Measurements from ENCODE around the gene ANAPC7.
"Not testable (repeated sequence)": the region's sequence is repeated elsewhere in the genome, so short reads cannot be mapped to it uniquely, and the experiment has no call there.

ANAPC7 gene, protein sequence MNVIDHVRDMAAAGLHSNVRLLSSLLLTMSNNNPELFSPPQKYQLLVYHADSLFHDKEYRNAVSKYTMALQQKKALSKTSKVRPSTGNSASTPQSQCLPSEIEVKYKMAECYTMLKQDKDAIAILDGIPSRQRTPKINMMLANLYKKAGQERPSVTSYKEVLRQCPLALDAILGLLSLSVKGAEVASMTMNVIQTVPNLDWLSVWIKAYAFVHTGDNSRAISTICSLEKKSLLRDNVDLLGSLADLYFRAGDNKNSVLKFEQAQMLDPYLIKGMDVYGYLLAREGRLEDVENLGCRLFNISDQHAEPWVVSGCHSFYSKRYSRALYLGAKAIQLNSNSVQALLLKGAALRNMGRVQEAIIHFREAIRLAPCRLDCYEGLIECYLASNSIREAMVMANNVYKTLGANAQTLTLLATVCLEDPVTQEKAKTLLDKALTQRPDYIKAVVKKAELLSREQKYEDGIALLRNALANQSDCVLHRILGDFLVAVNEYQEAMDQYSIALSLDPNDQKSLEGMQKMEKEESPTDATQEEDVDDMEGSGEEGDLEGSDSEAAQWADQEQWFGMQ

DNA sequence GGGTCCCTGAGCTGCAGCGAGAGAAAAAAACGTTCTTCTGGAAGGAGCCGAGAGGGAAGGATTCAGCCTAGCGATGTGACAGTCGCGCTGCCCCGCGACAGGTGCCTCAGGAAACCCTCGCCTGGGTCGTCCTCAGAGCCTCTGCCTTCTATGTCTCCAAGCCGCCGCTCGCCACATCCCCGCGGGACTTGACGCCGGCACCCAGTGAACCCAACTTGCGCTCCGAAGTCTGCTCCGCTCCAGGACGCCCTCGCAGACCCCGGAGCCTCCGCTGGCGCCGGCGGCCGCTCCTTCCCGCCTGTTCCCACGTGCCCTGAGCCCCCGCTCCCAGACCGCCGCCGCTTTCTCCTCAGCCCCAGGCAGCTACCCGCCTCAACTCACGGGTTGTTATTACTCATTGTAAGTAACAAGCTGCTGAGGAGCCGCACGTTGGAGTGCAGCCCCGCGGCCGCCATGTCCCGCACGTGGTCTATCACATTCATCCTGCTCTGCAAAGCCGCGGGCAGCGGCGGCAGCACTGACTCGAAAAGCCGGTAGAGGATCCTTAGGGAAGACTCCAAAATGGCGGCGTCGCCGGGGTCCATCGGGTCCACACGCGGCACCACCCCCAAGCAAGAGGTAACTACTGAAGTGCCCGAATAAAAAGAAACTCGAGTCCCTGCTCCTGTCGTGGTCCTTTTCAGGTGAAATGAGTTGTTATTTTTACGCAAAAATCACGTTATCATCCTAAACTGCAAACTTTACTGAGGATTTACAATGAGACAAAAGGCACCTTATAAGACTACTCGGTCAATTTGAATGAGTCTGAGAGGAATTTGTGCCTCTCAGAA is at the start of gene ANAPC7:
TSS of gene ANAPC7 (minus strand) at position 563 of the 830 bp plus-strand sequence. CDS start at position 482, 81 bp downstream.
- DNase-seq = peak; percentile 94

DNA sequence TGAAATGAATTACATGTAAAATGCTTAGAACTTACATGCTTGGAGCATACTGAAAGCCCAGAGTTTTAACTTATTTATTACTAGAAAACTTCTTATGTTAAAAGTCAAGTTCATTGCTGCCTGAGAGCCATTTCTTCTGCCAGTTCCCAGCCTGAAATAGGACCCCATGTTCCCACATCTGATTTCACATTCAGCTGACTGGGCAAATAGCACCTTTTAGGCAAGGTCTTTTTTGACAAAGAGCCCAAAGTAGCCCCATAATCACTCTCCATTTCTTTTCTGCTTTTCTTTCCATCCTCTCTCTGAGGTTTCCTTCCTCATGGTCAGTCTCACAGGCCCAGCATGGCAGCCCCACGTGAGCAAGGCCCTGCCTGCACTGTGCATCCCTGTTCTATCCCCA is 47.8 kb upstream of the ANAPC7 start:
- DNase-seq = no peak

DNA sequence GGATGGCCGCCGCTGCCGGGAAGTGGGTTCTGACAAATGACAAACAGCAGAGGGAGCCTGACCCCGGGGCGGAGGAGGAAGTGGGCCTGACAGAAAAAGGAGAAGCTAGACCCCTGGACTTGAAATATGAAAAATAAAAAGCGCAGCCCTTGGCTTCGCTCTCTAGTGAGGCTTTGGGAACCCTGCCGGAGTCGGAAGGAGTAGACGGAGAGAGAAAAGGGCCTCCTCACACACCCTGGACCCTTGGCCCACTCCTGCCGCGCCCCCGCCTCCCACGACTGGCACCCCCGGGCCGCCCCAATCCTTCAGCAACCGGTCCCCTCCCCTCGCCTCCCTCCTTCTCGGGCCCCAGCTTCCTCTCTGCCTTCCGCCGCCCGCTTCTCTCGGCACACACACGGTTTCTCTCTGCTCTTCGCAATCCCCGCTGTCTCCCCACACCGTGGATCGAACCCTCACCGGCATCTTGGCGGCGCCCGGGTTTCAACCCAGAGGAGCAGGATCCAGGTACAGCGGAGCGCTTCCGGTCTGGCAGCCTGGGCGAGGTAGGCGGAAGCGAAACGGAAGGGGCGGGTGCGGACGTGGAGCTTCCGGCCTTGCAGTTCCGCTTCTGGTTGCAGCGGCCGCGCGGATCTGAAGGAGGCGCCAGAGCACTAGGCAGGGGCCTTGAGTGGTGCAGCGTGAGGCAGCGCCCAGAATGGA is 46.4 kb upstream of the ANAPC7 start, which contains the start of gene ARPC3:
TSS of gene ARPC3 (minus strand) at position 539 of the 699 bp plus-strand sequence. CDS start at position 462, 77 bp downstream.
- DNase-seq = peak; percentile 98

DNA sequence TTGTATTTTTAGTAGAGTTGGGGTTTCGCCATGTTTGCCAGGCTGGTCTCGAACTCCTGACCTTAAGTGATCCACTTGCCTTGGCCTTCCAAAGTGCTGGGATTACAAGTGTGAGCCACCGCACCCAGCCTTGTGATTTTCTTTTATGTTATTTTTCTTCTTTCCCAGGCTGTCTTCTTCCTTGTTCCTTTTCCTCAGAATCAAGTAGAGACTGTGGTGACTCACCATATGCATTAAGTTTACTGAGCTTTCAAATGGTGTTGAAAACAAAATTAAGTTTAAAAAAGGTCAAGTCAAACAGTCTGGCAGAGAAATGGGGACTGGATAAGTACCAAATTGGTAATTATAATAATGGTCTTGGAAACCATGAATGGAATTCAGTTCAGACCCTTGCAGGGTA is 40.9 kb upstream of the ANAPC7 start:
- peak; percentile 38 for DNase-seq

DNA sequence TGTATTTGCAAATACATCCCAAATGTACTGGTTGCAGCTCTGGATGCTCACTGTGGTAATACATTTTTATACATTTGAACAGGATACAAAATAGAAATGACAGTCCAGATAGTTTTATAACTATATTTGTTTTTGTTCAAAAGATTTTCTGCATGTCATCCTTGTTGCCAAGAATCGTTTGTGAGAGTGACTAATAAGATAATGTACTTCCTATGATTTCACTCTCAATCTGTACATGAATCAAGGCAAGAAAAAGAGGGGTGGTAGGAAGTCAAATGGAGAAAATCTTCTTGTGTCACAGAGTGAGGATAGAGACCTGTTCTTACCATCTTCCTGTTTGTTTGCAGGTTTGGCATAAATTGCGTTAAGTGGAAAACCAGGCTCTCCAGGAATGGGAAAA is 32.7 kb upstream of the ANAPC7 start:
- no peak for DNase-seq

DNA sequence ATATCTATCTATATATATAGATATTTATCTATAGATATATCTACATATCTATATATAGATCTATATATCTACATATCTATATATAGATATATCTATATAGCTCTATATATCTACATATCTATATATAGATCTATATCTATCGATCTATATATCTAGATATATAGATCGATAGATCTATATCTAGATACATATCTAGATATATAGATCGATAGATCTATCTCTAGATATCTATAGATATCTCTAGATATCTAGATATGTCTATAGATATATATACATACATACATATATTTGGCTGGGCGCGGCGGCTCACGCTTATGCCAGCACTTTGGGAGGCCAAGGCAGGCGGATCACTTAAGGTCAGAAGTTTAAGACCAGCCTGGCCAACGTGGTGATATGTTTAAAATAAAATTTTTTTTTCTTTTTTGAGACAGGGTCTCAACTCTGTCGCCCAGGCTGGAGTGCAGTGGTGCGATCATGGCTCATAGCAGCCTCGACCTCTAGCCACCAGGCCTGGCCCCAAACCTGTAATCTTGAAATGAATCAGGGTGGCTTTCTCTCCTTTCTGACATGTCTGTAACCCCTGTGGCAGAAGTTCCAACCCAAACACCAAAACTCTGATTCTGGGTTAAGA is 28.6 kb upstream of the ANAPC7 start:
- no peak for DNase-seq

DNA sequence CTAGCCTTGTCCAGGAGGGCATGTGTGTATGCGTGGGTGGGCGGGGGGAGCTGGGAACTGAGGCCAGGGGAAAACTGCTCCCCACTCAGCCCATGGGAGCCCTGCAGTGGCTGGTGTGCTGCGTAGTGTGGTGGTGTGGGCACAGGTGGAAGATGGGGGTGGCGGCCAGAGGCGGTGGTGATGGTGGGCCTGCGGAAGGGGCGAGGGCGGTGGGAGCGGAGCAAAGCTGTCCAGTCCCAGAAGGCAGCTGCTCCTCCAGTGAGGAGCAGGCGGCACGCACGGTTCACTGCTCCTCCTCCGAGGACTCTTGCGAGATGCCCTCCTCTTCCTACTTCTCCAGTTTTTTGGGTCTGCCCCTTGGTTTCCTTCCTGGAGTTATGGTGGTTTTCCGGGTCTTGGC is 26.2 kb upstream of the ANAPC7 start:
- DNase-seq = not testable (repeated sequence)

DNA sequence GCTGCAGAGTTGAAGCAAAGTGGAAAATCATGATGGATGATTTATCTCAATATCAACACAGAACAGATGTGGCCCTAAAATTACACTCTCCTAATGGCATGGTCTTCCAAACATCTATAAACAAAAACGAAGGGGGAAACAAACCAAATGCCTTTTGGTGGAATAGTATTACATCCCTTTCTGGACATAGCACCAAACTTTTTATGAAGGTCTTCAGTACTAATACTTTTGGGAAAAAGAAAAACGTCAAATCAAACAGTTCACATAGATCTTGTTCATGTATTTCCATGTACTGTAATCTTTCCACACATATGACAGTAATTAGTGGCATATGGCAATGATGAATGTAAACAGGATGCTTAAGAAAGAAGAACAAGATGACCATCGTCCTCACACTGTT is 22.9 kb upstream of the ANAPC7 start:
- DNase-seq = no peak

DNA sequence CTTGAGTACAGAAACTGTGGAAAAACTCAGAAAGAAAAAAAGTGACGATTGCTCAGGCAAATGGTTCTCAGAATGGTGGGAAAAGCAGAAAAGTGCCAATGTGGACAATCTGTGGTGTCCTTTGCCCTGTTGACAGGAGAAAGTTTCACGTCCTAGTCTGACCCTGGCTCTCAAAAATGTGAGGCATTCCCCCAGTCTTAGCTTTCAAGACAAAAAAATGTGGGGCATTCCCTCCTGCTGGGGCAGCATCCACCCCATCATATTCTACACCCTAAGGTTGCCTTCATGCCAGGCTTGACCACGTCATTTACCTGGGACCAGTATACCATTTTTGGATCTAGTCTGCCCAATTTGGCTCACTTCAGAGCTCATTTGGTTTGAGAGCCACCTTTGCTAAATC is 20.7 kb upstream of the ANAPC7 start:
- no peak for DNase-seq

DNA sequence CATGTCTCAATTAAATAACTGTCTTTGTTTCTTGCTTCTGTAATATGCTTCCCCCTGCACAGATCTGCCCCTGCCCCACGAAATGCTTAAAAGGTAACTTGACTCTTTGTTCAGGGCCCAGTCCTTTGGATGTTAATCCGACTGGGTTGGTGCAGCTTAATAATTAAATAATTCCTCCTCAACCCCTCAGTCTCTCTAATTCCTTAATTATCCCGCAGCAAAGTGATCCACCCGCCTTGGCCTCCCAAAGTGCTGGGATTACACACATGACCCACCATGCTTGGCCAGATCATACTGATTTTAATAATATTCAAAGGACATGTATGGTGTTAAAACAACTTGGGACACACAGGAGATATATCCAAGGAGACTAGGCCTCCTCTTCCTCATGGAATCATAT is 18.2 kb upstream of the ANAPC7 start:
- DNase-seq = no peak

DNA sequence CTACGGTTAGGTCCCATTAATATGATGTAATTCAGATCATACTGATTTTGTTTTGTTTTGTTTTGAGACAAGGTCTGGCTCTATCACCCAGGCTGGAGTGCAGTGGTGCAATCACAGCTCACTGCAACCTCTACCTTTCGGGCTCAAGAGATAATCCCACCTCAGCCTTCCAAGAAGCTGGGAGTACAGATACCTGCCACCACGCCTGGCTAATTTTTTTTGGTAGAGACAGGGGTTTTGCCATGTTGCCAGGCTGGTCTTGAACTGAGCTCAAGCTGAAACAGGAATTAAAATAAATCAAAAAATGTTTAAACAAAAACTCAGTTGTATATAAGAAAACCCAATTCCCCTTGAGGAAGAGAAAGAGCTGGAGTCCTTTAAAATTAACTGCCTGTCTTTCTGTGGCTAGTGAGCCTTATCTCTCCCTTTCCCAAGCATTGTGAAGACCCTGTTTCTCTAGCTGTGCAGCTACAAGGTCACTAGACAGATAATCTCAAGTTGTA is 17.7 kb upstream of the ANAPC7 start:
- no peak for DNase-seq

DNA sequence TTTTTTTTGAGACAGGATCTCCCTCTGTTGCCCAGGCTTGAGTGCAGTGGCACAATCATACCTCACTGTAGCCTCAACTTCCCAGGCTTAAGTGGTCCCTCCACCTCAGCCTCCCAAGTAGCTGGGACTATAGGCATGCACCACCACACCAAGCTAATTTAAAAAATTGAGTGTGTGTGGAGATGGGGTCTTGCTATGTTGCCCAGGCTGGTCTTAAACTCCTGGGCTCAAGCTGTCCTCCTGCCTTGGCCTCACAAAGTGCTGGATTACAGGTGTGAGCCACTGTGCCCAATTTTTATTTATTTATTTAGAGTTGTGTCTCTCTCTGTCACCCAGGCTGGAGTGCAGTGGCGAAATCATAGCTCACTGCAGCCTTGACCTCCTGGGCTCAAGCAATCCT is 17.1 kb upstream of the ANAPC7 start:
- DNase-seq = not testable (repeated sequence)

DNA sequence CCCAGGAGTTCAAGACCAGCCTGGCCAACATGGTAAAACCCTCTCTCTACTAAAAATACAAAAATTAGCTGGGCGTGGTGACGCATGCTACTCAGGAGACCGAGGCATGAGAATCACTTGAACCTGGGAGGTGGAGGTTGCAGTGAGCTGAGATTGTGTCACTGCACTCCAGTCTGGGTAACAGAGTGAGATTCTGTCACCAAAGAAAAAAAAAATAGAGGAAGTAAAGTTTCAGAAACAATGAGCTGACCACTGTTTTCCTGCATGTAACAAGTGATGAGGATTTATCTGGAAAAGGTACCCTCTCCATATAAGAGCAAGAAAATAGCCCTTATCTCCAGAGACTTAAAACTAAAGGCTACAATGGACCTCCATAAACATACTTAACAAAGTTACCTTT is 13.6 kb upstream of the ANAPC7 start:
- DNase-seq = peak; percentile 42

DNA sequence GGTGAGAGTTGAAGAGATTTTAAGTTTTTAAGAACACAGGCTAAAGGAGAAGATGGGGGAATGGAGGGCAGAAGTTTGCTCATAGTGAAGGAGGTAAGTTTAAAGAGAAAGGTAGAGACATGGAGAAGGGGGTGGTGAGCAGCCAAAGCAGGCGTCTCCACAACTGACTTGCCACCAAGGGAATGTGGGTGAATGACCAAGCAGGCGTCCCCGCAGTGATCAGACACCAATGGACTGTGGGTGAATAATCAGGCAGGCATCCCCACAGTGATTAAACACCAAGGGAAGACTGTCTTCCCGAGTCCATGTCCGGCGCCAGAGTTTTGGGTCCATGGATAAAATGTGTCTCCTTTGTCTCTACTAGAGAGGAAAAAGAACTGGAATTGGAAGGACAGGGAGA is 6.6 kb upstream of the ANAPC7 start:
- not testable (repeated sequence) for DNase-seq

DNA sequence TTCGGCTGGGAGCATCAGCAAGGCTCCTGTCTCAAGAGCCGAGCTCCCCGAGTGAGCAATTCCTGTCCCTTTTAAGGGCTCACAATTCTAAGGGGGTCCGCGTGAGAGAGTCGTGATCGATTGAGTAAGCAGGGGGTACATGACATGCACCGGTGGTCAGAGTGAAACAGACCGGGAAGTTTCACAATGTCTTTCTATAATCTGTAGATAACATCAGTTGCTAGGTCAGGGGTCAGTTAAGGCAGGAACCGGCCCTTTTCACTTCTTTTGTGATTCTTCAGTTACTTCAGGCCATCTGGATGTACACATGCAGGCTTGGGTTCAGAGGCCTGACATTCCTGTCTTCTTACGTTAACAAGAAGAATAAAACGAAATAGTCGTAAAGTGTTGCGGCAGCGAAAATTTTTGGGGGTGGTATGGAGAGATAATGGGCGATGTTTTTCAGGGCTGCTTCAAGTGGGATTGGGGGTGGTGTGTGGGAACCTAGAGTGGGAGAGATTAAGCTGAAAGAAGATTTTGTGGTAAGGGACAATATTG is 1.7 kb upstream of the ANAPC7 start:
- not testable (repeated sequence) for DNase-seq

DNA sequence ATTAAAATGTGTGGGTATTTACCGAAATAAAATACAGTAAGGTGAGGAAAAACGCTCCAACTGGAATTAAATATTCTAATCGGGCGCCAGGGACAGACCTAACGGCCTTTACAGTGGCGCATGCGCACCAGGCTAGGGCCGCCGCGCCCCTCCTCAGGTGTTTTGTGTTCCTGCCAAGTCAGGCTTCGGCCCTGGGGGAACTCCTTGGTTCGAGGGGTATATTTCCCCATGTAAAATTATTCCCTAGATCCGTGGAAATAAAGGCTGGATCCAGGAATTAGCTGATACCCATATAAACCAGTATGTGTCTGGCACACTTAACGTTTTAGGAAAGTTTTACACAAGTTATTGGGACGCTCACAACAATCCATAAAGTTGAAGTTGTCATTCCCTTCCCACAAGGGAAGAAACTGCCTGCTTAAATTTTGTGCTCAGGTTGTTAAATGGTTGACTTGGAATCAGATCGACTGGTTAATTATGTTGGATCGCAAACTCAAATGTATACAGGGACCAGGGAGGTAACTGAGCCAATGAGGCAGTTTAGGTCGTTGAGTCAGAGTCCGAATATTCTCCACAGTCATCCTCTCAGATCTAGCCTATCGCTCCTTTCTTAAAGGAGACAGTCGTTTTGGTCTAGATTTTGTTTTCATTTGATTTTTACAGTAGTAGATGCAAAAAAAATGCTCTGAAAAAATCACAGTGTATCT is 621 bp upstream of the ANAPC7 start:
- DNase-seq = peak; percentile 74

DNA sequence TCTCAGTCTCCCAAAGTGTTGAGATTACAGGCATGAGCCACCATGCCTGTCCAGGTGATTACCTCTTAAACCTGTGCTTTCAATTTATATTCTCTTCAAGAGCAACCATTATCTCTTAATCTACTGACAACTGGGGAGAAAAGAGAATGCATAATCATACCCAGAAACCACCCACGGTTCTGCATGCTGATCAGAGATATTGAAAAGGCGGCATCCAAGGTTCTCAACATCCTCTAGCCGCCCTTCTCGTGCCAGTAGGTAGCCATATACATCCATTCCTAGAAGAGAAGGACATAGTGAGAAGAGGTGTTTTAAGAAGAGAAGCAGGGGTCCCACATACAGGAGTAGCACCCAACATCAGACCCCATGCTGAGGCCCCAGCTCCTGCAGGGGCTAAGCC is 20.8 kb downstream of the ANAPC7 start:
- no peak for DNase-seq

DNA sequence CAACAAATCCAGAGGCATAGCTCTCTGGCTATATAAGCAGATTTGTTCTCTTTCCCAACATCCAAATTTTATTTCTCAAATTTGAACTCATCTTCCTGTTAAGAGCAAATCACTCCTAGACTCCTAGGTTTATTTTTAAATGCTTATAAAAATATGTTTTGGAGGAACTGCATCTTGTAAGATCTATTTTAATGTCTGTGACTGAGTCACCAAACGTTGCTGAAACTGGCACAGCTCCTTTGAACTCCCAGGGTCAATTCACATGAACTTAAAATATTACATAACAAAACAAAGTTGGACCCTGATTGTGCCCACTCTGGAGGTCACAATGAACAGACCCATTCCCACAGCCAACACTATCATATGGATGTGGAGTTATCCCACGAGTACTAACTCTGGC is 23.9 kb downstream of the ANAPC7 start:
- peak; percentile 50 for DNase-seq

DNA sequence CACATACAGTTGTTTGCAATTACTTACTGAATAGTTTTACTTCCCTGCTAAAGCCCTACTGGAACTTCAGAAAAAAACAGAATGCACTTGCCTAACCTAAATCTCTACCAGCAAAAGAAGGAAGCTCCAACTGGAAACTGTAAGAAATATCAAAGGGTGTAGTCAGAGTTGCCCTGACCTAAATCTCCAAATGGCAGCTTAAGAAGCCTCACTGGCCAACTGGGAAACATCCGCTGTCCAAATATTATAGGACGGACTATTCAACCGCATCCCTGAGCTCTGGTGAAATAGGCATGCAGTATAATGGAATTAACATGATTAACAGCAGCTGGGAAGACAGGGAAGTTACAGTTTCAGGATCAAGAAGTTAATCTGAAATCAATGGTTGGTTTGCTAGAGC is 24.3 kb downstream of the ANAPC7 start:
- DNase-seq = peak; percentile 87

DNA sequence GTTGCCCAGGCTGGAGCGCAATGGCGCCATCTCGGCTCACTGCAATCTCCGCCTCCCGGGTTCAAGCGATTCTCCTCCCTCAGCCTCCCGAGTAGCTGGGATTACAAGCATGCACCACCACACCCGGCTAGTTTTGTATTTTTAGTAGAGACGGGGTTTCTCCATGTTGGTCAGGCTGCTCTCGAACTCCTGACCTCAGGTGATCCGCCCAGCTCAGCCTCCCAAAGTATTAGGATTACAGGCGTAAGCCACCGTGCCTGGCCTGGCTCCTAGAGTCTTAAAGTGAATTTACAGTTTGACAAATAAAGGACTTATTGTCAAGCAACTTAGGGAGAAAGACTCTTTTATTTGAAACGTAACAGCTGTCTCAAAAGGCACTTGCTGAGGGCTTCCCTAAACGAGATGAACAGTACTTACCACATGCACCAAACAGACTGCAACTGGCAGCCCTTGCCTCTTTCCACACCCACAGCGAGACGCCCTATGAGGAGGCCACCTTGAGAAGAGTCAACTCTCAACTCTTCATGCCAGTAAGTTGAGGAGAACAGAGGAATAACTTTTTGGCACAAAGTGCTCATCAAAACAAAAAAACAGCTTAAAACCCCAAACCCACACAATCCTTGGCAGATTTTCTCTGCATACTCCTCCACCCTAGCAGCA is 25.2 kb downstream of the ANAPC7 start:
- peak; percentile 19 for DNase-seq

Data from inflammatory macrophage treated with lipopolysaccharide for 4 hours (primary cell).